ENCODE measurements around the gene LIPC.

Gene LIPC

DNA sequence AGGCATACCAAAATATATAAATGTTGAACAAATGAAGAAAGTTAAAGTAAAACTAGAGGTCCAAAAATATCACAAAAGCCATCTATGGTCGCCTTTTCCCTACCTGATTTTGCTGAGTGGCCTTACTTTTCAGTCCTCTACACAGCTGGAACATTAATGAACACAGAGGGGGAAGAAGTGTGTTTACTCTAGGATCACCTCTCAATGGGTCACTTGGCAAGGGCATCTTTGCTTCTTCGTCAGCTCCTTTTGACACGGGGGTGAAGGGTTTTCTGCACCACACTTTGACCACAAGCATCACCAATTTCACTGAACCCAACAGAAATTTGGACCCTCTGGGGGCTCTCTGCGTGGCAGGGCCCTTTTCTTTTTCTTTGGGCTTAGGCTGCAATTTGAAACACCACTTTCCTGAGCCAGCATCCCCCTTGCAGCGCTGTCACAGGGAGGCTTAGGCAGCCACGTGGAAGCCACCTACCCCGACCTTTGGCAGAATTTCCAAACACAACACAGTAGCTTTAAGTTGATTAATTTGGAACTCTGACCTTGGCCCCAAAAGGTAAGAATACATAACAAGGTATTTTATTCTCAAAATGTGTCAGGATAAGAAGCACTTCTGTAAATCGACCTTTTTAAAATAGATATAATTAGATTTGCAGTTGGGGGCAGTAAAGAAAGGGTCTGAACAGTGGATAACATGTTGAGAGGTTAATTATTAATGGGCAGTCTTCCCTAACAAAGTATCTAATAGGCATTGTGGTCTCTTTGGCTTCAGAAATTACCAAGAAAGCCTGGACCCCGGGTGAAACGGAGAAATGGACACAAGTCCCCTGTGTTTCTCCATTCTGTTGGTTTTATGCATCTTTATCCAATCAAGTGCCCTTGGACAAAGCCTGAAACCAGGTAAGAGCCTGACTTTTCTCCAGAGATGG lies at the start of gene LIPC:
Gene LIPC, plus strand, starts transcription at position 771 of the 929 bp plus-strand sequence. Its CDS starts 42 bp downstream, at position 813.
- no peak for DNase-seq (ENCODE audit: low read depth)

DNA sequence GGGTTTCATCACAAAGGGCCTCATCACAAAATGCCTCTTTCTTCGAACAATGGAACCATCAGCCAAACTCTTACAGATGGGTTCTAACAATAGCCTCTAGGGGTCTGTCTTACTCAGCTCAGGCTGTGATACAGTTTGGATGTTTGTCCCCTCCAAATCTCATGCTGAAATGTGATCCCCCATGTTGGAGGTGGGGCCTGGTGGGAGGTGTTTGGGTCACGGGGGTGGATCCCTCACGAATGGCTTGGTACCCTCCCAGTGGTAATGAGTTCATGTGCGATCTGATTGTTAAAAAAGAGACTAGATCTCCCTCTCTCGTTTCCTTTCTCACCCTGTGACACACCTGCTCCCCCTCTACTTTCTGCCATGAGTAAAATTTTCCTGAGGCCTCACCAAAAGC lies 47.9 kb upstream of the LIPC start:
- no peak for DNase-seq (ENCODE audit: low read depth)

DNA sequence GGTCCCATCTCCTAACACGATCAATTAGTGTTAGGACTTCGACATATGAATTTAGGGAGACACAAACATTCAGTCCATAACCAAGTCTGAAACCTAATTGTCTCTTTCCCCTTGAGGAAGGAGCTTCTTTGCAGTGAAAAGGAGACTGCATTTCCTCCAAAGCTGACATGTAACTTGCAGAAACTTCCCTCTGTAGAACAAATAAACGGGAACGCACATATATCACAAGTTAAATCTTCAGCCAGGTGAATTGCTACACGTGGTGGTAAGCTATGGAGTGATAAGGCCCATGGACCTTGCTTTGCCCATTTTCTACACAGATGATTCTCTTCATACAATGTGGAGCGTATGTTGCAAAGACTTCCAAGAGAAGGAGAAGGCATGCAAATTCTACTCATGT lies 47.1 kb upstream of the LIPC start:
- no peak for DNase-seq (ENCODE audit: low read depth)

DNA sequence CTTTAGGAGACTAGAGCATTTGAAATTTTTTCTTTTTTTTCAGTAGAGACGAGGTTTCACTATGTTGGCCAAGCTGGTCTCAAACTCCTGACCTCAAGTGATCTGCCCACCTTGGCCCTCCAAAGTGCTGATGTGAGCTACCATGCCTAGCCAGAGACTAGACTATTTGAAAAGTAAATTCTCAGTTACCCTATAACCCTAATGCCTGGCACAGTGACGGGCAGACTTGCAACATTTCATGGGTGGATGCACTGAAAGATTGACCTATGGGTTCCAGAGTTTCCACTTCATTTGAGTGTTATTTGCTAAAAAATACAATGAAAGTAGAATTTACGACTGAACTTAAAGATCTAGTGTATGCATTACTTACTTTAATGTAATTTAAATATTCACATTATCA lies 45.7 kb upstream of the LIPC start:
- DNase-seq (ENCODE audit: low read depth): no peak

DNA sequence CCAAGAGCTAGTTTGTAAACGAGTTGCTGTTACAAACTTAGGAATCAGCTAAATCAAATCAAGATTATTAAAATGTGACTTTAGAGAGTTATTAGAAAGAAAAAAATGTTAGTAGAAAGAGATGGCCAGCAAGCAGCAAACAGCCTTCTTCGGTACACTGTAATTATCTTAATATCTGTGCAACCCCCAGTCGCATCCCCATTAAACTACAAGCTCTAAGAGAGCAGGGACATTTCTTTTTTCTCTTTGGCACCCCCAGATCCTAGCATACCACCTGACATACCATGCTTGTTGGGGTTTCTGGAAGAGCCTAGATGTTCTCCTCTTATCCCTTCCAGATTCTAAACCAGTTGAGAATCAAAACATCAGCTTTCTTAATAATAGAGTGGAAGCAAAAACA lies 45.1 kb upstream of the LIPC start:
- no peak for DNase-seq (ENCODE audit: low read depth)

DNA sequence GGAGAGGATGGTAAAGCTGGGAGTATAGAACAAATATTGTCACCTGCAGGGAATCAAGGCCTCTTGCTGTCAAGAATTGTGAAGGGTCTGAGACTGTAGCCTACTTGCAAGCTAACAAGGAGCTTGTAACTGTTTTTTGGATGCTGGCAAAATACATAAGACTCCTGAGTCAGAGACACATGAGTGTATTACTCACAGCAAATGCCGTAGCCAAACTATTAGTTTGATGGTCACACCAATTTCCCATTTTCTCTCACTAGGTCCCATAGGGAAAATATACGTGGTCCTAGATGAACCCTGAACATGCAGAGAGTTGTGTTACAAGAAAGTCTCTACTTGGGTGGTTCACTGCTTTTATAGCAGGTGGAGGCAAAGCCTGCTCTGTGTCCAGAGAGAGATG lies 44.7 kb upstream of the LIPC start:
- no peak for DNase-seq (ENCODE audit: low read depth)

DNA sequence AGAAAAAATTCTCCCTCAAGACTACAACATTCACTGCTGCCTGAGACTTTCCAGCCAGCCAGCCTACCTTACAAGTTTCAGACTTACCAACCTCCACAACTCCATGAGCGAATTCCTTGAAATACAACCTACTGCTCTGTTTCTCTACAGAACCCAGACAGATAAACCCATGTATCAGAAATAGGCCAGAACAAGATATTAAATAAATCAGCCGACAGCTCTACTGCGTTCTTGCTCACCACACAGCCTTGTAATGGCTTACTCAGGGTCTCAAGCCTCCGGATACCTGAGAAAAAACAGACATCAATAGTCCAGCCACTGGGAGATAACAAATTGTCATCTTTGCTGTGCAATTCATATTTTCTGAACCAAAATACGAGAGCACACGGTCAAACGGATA lies 43.6 kb upstream of the LIPC start:
- DNase-seq (ENCODE audit: low read depth): no peak

DNA sequence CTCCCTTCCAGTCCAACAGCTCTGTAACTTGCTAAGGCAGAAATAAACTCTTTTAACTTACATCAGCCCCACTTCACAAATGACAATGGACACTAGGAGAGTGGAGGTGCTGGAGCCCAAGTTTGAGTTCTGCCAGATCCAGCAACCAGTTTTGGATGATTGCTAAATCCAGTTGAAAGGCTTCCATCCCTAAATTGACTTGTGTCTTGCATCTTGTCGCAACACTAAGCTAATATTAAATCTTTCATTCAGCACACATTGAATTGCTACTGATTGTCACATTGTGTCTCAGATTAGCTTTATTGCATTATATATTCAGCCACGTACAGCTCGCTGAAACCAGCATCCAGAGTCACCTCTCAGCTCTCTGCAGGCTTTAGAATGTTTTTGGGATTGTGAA lies 41.7 kb upstream of the LIPC start:
- no peak for DNase-seq (ENCODE audit: low read depth)

DNA sequence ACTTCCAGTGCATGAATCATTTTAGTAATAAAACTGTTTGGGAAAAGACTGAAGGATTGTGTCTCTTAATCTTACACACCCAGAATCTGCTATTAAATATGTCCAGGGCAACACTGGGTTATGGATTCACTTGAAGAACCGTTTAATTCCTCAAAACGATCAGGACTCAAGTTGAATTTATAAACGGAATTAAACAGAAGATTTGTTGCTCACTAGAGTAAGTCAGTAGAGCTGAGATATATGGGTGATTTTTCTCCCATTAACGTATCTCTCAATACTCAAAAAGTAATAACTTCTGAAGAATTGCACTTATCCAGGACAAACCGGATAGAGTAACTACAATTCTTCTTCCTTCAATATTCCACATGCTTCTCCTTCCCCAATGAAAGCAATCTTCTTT lies 41.1 kb upstream of the LIPC start:
- no peak for DNase-seq (ENCODE audit: low read depth)

DNA sequence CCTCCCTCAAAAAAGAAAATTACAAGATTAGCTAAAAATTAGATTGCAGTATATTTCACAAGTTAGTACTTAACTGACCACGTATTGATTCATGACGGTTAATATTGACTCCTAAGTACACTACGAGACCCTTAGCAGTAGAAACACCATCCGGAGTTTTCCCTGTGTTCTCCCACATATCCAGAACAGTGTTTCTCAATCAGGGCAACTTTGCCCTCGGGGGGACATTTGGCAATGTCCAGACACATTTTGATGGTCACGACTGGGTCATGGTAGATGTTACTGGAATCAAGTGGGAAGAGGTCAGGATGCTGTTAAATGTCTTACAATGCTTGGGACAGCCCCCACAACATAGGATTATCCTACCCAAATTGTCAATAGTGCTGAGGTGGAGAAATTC lies 40.7 kb upstream of the LIPC start:
- no peak for DNase-seq (ENCODE audit: low read depth)

DNA sequence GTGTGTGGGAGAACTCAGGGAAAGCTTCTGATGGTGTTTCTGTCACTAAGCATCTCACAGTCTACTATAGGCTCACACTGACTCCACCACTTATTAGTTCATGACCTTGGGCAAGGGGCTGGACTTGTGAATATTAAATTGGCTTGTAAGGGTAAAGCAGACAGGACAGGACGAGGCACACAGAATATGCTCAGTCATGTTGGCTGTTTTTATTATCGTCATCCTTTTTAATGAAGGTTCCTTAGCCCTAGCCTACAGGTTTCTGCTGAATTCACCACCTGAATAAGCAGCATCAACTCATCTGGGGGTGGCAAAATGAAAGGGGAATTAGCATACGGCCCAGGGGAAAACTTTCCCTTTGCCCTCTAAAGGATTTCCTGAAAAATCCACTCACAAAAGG lies 39.6 kb upstream of the LIPC start:
- no peak for DNase-seq (ENCODE audit: low read depth)

DNA sequence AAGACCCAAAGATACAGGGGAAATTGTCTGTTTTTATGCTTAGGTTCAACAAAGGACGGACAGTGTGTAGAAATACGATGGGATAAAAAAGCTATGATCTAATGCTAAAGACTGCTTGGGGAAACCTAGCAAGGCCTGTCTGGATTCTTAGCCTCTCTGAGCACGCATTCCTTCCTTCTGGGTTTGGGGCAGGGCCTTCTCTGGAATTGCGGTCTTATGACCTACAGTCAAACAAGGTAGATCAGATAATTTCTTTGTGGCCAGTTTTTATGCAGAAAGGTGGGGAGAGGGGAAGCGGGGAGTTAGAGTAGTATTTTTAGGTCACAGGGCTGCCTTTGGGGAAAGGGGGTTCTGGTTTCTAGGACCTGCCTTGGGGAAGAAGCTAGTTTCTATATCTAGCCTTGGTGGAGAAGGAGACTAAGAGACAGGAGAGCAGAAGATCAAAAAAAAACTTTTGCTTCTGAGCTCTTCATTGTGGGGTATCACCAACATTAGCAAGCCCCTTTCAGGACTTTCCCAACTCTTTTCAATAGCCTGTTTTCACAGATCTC lies 39.1 kb upstream of the LIPC start:
- DNase-seq (ENCODE audit: low read depth): no peak

DNA sequence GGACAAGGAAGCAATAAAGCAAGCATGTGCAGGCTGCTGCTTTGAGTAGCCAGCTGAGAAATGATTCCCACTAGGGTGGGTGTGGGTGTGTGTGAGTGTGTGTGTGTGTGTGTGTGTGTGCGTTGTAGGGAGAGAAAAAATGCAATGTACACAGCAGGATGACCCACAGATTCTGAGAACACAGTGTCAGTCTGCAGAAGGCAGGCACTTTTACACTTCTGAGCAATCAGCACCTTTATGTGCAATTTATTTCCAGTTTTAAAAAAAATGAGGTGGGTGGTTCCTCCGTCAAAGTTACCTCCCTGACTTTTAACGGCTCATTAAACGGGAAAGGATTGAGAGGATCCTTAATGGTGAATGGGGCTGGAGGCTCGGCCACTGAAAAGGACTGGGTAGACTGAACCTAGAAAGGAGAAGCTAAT lies 38.5 kb upstream of the LIPC start:
- DNase-seq (ENCODE audit: low read depth): no peak

DNA sequence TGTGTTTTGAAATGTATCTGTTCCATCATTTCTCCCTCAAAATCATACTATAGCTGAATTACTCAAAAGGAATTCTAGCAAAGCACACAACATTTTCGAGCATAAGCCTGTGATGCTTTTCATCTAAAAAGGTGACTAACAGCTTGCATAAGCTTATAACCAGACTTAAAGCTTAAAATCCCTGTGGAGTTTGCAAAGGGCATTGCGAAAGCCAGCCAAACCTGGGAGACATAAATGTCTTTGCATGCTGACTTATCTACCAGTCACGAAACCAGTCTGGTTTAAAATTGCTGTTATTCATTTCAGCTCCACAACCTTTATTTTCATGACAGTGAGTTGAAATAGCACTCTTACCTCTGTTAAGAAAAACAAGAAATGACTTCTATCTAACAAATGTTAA lies 35.6 kb upstream of the LIPC start:
- DNase-seq (ENCODE audit: low read depth): no peak

DNA sequence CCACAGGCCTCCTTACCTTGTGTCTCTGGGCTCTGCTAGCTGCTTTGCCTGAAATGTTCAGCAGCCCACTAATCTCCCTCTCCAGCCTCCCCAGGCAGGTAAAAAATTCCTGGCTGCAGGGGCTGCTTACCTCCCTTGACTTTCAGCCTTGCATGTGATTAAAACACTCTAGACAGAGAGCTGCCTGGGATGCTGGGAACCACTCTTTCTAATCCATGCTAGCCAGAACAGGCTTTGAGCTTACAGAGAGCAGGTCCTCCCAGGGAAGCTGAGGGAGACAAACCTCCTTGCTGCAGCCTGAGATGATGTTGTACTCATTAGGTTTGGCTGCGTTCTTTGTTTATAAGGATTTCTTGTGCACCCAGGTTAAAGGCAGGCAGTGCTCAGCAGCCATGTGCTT lies 33.7 kb upstream of the LIPC start:
- DNase-seq (ENCODE audit: low read depth): no peak

DNA sequence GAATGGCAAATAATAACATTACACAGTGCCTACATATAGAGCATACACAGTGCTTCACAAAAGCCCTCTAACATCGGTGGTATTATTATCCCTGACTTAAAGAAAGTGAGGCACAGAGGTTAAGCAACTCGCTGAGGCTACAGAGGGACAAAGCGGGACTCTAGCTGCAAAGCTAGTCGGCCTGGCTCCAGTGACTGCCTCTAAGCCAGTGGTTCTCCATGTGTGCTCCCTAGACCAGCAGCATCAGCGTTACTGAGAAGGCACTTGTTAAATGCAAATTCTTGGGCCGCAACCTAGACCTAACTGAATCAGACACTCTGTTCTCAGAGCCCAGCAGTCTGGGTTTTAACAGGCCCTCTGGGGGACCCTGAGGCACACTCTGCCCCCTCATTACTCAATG lies 33.1 kb upstream of the LIPC start:
- no peak for DNase-seq (ENCODE audit: low read depth)

DNA sequence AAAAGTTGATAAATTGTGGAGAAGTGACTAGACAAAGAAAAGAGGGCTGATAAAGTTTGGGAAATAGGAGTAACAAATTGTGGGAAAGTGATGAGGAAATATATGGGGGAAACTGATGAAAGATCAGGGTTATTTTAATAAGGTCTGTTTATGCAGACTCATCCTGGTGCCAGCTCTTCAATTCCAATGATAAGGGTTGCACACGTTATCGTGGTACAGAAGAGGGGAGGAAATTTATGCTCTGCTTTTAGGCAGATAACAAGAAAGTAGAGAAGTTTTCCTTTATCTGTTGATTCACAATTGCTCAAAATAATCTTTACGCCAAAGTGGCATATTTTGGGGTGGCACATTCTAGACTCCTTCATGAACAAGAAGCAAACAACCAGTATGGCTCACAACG lies 32.1 kb upstream of the LIPC start:
- no peak for DNase-seq (ENCODE audit: low read depth)

DNA sequence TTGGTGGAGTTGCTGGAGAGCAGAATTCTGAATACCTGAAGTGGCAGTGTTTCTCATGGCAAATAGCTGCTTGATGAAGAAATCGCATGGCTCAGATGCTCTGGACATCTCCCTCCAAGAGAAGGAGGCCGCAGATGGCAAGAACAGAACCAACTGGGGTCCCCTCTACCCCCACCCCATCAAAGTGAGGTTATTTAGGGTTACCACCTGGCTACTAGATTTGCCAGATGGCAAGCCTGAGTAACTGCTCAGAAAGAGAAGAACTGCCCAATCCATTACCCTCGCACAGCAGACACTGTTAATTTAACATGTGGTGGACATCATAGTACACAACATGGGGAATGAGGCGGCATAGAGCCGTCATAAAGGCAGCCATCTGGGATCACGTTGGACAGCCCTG lies 30.5 kb upstream of the LIPC start:
- DNase-seq (ENCODE audit: low read depth): no peak

DNA sequence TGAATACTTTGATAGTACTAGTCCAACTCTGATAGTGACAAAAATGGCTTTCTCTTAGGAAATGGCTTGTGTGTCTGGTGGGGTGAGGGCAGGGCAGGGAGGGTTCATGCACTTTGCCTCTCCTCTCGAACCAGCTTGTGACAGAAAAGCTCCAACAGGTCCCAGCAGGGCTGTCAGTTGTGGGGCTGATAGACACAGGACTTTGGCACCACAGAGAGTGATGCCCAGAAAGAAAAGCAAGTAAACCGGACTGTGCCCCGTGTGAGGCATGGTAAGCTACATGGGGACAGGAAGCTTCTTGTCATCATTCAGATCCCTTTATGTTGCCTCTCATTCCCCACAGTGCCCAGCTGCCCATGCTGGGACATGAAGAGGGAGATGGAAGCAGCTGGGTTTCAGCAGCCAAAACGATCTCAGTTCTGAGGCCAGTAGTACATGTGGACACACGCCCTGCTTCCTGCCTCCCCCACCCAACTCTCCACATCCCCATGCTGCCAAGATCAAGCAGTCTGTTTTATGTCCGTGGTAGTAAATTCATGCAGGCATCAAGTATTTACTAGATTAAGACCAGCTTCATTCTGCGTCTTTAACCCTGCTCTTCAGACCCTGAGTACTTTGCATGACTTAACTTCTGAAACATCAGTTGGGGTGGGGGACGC lies 29.7 kb upstream of the LIPC start:
- no peak for DNase-seq (ENCODE audit: low read depth)

DNA sequence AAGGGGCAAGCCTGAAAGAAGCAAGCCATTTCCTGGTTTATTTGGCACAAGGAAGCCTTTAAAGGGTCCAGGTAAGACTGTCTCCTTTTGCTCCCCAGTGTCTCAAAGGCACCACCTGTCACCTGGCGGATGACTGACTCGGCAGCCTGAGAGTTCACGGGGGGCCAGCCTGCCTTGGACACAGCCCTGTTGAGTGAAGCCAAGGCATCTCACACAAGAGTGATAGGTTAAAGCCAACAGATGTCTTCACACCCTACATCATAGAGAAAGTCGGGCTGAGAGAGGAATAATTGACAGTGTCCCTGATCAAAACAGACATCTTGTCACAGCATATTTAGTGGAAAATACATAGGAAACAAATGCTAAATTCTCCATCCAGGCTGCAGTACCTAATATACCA lies 28.2 kb upstream of the LIPC start:
- DNase-seq (ENCODE audit: low read depth): no peak

DNA sequence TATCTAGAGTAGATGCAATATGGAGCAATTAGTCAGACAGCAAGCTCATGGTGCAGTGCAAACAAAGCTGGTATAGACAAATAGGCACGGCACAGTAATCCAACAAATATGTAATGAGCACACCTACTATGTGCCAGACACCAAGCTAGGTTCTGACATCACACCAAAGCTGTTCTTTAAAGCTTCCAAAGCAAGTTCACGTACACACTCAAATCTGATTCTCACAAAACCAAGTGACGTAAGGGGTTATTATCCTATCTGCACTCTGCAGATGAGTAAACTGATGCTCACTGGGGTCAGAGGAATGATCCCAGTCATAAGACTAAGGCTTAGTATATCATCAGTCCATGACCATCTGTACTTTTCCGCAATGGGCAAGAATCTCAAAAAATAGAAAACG lies 27.8 kb upstream of the LIPC start:
- DNase-seq (ENCODE audit: low read depth): no peak

DNA sequence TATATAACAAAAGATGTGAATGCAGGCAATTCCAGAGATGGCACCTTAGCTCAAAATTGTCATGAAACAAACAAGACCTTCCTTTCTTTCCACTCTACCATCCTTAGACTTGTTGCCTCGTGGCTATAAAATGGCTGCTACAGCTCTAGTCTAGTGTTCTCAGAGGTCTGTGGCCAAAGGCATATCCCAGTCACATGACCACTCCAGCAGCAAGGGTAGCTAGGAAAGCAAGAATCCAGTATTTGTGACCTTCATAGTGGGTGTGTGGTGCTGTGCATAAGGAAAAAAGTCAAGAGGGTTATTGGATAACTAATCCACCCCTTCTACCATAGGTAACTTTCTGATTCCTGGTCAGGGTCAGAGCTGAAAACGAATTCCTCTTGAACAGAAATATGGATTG lies 27.1 kb upstream of the LIPC start:
- DNase-seq (ENCODE audit: low read depth): no peak

DNA sequence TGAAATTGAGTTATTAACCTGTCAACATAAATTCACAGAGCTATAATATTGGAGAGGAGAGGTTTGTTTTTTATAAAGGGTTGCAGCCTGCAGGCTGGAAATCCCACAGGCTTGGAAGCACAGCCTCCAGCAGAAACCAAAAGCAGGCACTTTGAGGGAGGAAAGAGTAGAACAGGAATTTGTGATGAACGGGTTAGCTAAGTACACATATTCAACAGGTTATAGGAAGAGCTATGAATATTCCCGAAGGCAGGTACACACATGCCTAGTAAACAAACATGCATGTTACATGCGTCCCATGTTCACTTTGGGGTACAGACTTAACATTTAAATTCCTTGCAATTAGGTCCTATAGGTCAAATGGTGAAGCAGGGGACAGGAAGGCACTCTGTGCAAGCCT lies 25.9 kb upstream of the LIPC start:
- DNase-seq (ENCODE audit: low read depth): no peak
